Measurements from ENCODE around the gene SIGLEC6.
A peak's percentile ranks its signal among the peaks of the same experiment; 100 is the strongest.
"Not testable (repeated sequence)": the region's sequence is repeated elsewhere in the genome, so short reads cannot be mapped to it uniquely, and the experiment has no call there.

The SIGLEC6 gene

DNA sequence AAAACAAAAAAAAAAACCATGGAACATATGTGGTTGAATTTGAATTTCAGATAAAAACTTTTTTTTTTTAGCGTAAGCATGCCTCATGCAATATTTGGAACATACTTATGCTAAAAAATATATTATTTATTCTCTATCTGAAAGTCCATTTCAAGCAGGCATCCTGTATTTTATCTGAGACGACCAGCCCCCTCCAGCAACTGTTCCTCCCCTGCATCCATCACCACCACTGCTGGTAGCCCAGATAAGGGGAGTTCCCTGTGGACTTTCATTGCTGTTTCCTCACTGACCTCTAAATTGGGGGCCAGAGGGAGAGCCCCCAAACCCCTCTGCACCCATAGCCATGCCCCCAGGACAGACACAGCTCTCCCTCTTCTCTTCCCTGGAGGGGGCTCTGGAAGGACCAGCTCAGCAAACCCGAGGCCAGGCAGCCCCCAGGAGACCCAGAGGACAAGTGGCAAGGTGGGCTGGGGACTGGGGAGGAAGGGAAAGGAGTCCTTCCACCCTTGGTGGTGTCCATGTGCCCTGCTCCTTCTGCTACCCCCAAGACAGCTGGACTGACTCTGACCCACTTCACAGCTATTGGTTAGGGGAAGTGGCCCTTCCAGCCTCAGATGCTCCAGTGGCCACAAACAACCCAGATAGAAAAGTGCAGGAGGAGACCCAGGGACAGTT, 23.3 kb downstream of the SIGLEC6 start:
- no peak for DNase-seq

- no peak for DNase-seq
Observed at GRCh38 chr19:51507640-51508058, 23.8 kb downstream of the SIGLEC6 start.

GRCh38 chr19:51507192-51507591, 24.3 kb downstream of the SIGLEC6 start:
- no peak for DNase-seq

GRCh38 chr19:51505904-51506303, 25.6 kb downstream of the SIGLEC6 start:
- DNase-seq = no peak

DNA sequence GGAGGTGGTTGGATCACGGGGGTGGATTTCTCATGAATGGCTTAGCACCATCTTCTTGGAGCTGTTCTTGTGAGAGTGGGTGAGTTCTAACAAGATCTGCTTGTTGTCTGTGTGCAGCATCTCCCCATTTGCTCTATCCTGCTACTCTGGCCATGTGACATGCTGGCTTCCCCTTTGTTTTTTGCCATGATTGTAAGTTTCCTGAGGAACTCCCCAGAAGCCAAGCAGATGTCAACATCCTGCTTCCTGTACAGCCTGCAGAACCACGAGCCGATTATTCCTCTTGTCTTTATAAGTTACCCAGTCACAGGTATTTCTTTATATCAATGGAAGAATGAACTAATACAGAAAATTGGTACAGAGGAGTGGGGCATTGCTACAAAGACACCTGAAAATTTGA, 27.6 kb downstream of the SIGLEC6 start:
- no peak for DNase-seq

DNA sequence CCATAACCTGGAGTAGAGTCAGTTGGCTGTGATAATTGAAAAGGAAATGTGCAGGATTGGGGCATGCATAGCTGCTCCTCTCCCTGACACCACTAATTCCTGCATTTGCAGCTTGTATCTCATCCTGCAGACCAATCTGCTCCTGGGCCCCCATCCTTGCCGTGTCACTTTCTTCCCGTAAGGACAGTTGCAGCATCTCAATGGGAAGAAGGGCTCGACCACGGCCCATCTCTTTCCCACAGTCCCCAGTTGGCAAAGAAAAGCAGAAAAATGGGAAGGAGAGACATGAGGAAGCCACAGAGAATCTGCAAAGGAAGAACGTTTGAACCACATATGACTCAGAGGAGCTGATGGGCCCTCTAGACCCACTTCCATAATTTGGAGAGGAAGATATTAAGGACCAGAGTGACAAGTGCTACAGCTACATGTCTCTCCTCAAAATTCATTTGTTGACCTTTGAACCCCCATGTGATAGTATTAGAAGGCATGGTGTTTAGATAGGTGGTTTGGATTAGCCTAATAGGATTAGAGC, 28.1 kb downstream of the SIGLEC6 start:
- no peak for DNase-seq

- peak; percentile 47 for DNase-seq
Observed at GRCh38 chr19:51501594-51502263, 29.7 kb downstream of the SIGLEC6 start, which contains the start of gene SIGLEC12. TSS of gene SIGLEC12 (minus strand) at chr19:51501800. CDS start at chr19:51501733, 67 bp downstream.

DNA sequence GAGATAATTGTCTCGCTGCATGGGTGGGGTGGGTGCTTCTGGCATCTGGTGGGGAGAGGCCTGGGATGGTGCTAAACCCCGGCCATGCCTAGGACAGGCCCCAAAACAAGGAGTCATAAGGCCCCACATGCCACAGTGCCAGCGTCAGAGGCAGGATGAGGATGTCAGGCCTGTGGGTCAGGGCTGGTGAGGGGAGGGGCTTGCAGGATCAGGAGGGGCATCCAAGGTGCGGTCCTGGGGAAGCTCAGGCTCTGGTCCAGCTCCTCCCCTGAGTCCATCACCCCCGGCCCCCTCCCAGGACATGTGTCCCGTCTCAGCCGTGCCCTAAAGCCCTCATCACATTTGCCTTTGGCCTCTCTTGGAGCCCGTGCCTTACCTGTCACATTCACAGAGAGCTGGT, 30.5 kb downstream of the SIGLEC6 start:
- not testable (repeated sequence) for DNase-seq

DNA sequence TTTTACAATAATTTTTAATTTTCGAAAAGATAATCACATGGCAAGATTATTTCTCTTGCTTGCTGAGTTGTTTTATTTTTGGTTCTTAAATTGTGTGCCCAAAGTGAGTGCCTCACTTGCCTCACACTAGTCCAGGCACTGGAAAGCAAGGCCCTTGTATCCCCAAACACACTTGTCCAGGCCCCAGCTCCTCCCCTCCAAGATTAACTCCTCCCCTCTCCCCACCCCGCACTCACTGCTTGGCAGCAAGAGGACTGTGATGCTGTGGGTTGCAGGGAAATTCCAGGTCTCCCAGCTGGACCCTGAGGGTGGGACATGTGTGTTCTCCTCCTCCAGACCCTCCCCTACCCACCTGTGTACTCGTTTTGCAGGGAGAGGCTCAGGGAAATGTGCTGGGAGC, 33.8 kb downstream of the SIGLEC6 start:
- DNase-seq = no peak

- DNase-seq = no peak
Observed at GRCh38 chr19:51493776-51494175, 37.7 kb downstream of the SIGLEC6 start.

DNA sequence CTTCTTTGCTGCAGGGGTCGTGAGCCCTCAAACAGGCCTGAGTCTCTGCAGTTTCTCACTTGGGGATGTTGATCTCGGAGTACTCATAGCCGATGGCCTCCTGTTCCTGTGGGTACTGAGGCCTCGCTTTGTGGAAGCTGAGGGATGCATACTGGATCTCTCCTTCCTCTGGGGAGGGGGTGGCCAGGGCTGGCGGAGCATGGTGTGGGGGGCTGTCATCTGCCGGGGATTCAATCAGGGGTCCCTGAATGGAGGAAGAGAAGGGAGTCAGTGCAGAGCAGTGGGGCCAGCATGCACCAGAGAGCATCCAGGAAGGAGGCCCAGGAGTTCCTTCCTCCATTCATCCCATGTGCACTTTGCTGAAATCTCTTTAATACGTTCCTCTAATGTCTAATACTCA, 39.9 kb downstream of the SIGLEC6 start:
- no peak for DNase-seq

GRCh38 chr19:51490676-51491075, 40.8 kb downstream of the SIGLEC6 start:
- no peak for DNase-seq

GRCh38 chr19:51489113-51489512, 42.4 kb downstream of the SIGLEC6 start:
- peak; percentile 45 for DNase-seq

- no peak for DNase-seq
Observed at GRCh38 chr19:51488491-51488890, 43.0 kb downstream of the SIGLEC6 start.

DNA sequence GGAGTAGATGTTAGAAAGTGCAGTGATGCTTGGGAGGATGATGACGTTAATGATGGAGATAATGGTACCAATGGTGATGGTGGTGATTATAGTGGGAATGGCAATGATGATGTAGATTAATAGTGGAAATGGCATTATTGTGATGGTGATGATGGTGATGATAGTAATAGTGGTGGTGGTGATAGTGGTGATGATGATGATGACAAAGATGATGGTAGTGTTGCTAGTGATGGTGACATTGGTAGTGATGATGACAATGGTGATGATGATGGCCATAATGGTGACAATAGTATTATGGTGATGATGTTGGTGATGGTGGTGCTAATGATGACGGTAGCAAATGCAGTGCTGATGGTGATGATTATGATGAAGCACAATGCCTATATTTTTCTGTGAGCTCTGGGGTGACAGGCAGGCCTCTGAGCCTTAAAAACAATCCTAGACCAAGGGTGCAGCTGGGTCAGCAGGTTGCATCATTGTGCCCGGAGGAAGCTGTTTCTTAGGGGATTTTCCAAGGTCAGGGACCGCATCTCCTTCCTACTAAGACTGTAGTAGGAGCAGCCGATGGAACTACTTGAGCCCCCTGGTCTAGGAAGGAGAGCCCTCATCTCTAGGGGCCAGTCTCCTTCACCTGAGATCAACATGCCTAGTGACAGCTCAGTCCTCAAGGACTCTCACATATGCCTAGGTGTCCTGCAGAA, 45.4 kb downstream of the SIGLEC6 start:
- no peak for DNase-seq

- peak; percentile 47 for DNase-seq
Observed at GRCh38 chr19:51480590-51480989, 50.9 kb downstream of the SIGLEC6 start.

GRCh38 chr19:51479531-51480331, 51.7 kb downstream of the SIGLEC6 start:
- peak; percentile 54 for DNase-seq

- no peak for DNase-seq
Observed at GRCh38 chr19:51478381-51479234, 52.9 kb downstream of the SIGLEC6 start, which contains the start of gene CEACAM18. TSS of gene CEACAM18 (plus strand) at chr19:51478539.

DNA sequence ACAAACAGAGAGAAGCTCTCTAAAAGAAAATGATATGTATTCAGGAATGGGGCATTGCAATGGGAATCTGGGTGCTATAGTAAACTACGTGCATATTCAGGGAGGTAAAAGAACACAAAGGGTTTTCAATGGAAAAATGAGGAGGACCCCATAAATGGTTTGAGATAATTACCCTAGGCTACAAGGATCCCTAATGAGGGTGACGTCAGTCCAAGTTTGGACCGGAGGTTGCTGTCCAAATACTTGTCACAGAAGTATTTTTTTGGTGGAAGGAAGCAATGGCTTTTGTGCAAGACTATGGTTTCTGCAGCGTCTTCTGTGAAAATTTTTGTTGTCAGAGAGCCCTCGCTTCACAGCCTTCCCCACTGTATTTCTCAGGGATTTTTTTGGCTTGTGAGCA, 54.1 kb downstream of the SIGLEC6 start:
- DNase-seq = no peak

GRCh38 chr19:51476164-51476563, 55.3 kb downstream of the SIGLEC6 start:
- no peak for DNase-seq

- DNase-seq = peak; percentile 94
Observed at GRCh38 chr19:51473009-51473707, 58.3 kb downstream of the SIGLEC6 start.
